Stimulated activated CD4-positive, alpha-beta T cell treated with anti-CD3 and anti-CD28 coated beads, Interleukin-1b, Interleukin-23, amount 100 ng/mL, for 48 hours (primary cell): ENCODE data around the gene AGT.
"Not testable (repeated sequence)": the region's sequence is repeated elsewhere in the genome, so short reads cannot be mapped to it uniquely, and the experiment has no call there.

Source experiments
- DNase-seq: peaks from one replicate; pipeline ENCODE4 v3.0.0-alpha.2; 2020

The AGT gene

DNA sequence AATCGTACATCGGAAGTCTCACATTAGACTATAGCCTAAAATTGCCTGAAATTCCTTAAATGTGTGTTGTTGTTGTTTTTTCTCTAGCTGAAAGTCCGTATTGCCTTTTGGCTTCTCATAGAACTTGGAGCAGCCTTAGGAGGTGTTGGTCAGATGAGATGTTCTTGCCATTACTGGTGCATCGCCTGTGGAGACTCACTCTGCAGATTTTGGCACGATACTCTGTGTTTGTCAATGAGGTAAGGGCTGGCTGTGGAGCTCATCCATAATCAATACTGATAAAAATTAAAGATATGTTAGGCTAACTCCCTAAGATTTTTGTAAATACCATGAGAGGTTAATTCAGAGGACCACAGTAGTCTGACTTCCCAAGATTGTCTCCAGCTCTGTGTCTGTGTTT lies 28.9 kb downstream of the AGT start:
- DNase-seq, result no peak

DNA sequence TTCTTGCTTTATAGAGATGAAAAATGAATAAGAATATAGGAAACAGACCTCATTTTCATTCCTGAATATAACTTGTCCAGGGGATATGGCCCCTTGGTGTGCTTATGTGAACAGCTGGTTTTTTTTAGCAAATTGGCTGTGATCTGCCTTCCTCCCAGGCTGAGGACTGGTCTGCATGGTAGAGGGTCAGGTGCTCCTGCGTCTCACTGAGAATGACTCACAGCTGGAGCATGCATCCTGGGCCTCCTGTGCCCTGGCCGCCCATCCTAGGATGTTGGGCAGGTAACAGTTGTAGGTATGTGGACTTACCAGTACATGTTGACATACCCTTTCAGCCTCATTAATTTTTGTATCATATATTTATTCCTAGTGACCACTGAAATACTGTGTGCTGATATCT lies 29.8 kb downstream of the AGT start:
- no peak for DNase-seq

DNA sequence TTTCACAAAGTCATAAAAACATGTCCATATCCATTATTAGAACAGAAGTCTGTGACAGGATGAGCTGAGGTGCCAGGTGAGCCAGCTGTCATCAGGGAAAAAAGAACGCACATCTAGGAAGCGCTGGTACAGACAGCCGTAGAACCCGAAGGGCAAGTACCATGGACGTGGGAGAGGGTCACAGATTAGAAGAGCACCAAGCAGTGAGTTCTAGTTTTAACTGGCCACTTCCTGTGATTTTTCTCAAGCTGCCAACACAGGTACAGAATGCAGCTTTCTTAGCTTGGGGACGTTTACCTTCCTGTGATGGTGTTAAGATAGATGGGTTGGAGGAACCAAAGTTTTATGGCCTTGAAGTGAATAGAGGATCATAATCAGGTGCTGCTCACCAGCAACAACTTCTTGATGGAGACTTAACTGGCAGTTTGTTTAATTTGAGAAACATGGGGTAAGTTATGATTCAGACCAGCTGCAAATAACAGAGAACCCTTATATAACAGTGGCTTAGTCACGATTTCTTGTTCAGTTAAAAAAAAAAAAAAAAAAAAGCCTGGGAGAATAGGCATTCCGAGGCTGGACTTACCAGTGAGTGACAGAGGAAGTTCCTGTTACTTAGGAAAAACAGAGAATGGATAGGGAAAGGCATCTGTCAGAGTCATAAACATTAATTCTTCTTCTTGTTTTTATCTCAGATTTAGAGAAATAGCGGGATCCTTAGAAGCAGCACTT lies 30.9 kb downstream of the AGT start:
- no peak for DNase-seq

DNA sequence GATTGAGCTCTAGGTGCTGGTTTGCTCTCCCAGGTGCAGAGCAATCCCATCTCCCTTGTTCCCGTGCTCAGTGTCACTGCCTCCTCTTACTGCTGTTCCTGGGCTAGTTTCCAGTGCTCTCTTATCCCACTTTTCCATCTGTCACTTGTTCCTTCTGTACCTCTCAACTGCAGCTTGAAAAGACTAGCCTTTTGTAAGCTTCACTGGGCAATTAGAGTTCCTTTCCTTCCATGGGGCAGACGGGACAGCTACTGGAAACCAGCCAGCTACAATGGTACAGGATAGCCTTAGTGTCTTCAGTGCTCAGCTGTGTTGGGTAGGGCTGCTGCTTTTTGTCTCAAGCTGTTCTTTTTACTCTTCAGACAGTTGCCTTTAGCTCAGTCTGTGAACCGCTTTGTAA lies 31.6 kb downstream of the AGT start:
- no peak for DNase-seq

DNA sequence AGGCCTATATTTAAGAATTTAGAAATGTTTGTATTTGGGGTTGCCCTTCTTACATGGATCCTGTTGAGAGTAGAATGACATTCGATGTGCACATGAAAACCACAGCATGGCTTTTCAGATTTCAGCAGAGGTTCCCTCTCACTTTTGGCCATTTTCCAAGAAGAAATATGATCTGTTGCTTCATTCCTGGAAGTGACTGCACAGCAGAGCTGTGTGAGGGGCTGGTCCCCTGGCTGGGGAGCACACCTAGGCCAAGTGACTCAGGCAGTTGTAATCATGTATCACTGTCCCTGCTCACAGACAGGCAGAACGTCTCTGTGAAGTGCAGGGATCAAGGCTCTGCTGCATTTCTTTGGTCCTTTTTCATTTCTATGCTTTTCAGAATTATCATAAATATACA lies 32.3 kb downstream of the AGT start:
- peak; percentile 24 for DNase-seq

DNA sequence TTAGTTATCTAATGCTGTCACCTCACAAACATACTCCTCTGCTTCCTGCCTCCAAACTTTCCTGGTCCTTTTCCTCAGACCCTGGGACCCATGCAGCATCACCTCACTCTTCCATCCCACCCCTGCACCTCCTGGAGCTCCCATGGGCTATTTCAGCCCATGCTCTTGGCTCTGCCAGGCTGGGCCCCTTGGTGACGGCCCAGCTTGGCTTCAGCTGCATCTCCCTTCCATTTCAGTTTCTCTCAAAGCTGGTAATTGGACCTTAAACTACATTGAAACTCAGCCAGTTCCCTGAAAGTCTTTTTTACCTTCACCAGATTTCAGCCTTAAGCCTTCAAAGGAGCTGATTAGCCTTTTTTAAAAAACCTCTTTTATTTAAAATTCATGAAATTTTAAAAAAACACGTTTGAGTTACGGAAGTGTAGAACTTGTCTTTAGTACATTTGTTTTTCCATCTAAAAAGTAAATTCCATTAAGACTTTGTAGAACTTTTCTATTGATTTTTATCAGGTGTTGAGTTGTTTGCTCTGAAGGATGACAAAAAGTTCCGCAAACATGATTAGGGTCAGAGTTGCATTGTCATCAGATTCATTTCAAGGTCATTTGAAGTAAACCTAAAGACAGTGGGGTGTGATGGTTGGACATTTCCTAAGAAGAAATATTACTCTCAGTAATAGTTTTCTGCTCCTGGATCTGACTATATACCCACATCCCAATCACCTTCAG lies 33.5 kb downstream of the AGT start:
- no peak for DNase-seq

DNA sequence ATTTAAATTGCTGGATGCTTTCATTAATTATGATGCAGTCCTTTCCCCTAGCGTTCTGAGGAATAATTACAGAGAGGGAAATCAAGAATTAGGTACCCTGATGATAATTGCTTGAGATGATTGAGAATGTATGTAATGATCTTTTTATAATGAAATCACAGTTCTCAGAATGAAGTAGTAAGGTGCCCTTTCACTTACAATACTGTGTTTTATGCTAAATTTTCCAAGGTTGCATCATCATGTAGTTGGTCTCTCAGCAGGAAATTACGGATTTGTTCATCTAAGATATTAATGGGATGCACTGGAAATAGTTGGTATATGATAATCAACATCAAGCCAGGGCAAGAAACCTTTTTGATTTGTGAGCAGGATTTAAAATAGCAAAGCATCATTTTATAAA lies 34.1 kb downstream of the AGT start:
- DNase-seq, result no peak

DNA sequence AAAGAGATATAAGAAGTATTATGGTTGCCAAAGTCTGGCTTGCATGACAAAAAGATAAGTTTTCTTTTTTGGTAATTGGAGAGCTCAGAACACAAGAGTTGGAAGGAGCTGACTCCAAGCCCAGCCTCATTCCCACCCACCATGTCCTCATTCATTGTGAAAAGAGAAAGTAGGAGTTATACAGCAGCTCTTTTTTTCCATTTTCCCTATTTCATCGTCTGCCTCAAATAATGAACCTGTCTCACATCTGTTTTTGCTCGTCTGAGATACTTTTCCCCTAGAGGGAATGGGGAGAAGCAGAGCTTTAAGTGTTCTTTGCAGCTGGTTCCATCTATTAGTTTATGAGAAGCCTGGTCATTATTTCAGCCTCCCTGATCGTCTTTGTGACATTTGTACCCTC lies 34.7 kb downstream of the AGT start:
- no peak for DNase-seq

DNA sequence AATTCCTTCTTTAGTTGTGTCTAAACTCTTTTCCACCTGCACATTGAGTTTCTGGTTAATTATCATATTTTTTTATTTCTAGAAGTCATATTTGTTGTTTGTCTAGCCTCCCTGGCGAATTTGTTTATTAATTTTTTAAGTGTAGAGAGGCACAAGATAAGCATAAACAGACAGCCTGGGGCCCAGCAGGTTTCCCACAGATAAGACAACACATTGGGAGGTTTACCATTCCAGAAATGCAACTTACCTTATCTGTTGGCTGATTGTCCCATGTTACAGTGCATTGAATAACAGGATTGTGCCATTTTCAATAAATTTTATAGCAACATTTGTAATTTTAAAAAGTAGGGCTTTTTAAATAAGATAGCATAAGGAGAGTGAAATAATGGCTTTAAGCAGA lies 36.7 kb downstream of the AGT start:
- no peak for DNase-seq

DNA sequence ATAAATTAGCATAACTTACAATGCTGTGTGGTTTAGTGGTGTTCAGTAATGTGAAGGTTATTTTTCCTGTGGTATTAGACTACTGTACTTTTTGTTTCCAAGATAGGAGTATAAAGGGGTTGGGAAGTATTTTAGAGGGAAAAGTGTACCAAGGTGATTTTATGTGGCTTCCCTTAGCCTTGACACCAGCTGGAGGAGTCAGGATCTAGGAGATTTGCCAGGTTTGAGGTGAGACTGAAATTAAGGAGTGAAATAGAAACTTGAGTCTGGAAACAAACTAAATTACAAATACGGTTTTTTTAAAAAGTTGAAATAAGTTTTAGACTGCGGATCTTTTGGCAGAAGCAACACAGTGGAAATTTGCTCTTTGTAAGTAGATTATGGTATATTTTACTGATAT lies 39.3 kb downstream of the AGT start:
- no peak for DNase-seq

DNA sequence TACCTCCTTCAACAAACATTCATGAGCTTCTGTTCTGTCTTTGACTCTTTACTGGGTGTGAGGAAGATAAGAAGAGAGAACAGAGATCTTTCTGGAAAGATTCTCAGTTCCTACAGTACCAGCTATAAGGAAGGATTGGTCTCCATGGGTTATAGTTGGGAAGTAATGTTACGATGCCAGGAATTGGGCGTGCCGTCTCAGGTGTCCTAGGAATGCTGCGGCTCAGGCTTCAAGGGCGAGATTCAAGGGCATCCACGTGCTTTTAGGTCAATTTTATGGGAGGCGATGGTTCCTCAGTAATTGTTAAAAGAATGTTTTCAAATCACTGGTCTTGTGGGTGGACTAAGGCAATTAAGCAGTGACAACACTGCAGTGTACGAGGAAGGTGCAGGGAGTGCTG lies 44.4 kb downstream of the AGT start:
- DNase-seq, result no peak

DNA sequence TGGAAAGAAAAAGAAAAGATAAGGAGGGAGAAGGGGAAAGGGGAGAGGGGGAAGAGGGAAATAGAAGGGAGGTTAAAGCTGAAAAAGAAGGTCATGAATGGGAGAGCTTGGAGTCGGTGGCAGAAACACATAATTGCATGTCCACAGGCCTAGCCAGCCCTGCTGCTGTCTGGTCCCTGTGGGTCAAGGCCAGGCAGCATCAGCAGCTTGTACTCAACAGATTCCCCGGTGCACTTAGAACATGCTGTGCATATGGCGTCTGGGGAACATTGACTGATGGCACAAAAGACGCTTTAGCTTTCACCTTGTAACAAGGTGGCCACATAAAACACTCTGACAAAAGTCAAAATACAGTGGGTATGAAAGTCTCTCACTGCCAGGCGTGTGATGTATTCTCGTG lies 45.7 kb downstream of the AGT start:
- DNase-seq, result no peak

DNA sequence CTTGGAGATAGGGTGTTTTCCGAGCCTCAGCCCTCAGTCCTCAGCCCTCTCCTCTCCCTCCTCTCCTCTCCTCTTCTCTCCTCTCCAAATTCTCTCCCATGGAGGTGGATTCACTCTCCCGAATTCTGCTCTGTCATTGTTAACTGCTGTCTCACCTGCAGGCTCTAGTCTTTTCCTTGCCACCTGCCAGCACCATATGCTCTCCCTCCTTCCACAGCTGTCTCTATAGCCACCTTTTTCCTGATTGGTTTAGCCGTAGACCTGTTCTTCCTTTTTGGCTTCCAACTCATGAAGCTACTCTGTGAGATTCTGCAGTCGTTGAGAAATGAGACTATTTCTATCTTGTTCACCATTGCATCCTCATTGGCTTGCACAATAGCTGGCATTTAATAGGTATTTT lies 51.9 kb downstream of the AGT start:
- DNase-seq, result no peak

DNA sequence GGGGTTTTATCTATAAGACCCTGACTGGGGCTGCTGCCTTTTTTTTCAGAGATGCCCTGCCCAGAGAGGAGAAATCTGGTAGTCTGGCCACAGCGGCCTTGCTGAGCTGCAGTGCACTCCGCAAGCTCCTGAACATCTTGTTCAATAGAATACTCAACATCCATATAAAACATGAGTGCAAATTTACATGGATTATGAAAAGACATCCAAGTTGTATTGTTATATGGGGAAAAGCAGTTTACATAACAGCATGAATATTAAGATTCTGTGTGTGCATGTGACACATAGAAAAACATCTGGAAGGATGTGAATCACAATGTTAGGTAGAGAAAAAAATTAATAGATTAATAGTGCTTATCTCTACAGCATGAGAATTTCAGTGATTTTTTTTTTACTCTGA lies 55.2 kb downstream of the AGT start:
- DNase-seq, result no peak

DNA sequence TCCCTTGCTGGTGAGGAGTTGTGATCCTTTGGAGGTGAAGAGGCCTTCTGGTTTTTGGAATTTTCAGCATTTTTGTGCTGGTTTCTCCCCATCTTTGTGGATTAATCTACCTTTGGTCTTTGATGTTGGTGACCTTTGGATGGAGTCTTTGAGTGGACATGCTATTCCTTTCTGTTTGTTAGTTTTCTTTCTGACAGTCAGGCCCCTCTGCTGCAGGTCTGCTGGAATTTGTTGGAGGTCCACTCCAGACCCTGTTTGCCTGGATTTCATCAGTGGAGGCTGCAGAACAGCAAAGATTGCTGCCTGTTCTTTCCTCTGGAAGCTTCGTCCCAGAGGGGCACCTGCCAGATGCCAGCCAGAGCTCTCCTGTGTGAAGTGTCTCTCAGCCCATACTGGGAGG lies 55.8 kb downstream of the AGT start:
- DNase-seq, result not testable (repeated sequence)

DNA sequence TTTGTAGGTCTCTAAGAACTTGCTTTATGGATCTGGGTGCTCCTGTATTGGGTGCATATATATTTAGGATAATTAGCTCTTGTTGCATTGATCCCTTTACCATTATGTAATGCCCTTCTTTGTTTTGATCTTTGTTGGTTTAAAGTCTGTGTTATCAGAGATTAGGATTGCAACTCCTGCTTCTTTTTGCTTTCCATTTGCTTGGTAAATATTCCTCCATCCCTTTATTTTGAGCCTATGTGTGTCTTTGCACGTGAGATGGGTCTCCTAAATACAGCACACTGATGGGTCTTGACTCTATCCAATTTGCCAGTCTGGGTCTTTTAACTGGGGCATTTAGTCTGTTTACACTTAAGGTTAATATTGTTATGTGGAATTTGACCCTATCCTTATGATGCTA lies 57.2 kb downstream of the AGT start:
- DNase-seq, result not testable (repeated sequence)
